ENCODE results near the gene CADPS.

DNA sequence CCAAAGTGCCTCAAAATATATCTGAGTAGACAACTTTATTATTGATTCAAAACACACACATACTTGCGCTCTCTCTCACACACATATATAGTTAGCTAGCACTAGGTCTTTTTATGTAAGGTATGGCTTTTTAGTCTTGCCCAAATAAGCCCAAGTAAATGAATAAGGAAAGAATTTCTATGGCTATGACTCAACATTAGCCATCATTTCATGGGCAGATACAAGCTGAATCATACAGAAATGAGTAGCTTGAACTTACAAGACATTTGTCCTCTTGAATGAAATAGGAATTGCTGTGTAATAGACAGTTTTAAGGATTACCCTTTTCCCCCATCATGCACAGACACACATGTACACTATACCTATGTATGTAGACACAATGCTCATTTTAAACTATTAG is 4.9 kb downstream of the CADPS start:
- no peak for TF ChIP-seq TAF1 (IDR thresholded peaks at IDR 0.05; ENCODE audit: borderline replicate concordance, low read depth, low read length)
- TF ChIP-seq RFX5 (IDR thresholded peaks at IDR 0.05; ENCODE audit: low read length) = no peak
- no peak for TF ChIP-seq RCOR1 (IDR thresholded peaks at IDR 0.05; ENCODE audit: low read length)
- TF ChIP-seq, protein P1, sequence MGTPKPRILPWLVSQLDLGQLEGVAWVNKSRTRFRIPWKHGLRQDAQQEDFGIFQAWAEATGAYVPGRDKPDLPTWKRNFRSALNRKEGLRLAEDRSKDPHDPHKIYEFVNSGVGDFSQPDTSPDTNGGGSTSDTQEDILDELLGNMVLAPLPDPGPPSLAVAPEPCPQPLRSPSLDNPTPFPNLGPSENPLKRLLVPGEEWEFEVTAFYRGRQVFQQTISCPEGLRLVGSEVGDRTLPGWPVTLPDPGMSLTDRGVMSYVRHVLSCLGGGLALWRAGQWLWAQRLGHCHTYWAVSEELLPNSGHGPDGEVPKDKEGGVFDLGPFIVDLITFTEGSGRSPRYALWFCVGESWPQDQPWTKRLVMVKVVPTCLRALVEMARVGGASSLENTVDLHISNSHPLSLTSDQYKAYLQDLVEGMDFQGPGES (IDR thresholded peaks at IDR 0.05; ENCODE audit: low read depth, low read length) = no peak
- no peak for TF ChIP-seq YY1 (IDR thresholded peaks at IDR 0.05; ENCODE audit: low read depth)
- TF ChIP-seq, protein P2, sequence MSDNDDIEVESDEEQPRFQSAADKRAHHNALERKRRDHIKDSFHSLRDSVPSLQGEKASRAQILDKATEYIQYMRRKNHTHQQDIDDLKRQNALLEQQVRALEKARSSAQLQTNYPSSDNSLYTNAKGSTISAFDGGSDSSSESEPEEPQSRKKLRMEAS (IDR thresholded peaks at IDR 0.05; ENCODE audit: low read depth) = no peak
- TF ChIP-seq CTCF (IDR thresholded peaks at IDR 0.05) = no peak
- TF ChIP-seq EP300 (IDR thresholded peaks at IDR 0.05; ENCODE audit: borderline replicate concordance in 1 of 2, low read depth in 1 of 2, low read length in 1 of 2) = peak in 1 of 2 experiments; percentile 32; a peak in 1 of 4 replicates
- TF ChIP-seq EZH2phosphoT487 (IDR thresholded peaks at IDR 0.05; ENCODE audit: borderline replicate concordance, low read depth) = no peak

All from SK-N-SH (cell line).